A673 (cell line): ENCODE results near the gene OS9. TPM values are rescaled to one million over a fixed set of nuclear protein-coding genes. Genes with fewer than 3 reads are reported as not detected.
A peak's percentile ranks its signal among the peaks of the same experiment; 100 is the strongest.

Experiments used
- BruUV-seq: library from RNA; stranded (reverse); fragments of 400-500 nt; replicated peaks from 2 replicates; lab custom pipeline; 2021; lab: Mats Ljungman, UMichigan
- CTCF ChIA-PET: fragments of 300-600 bp; sonication (Branson Sonifier 250); formaldehyde crosslinking; loops from one replicate; lab custom pipeline; 2022; ENCODE audit warnings: antibody characterized with exemption; lab: Charles Lee
- POLR2A ChIA-PET: fragments of 300-600 bp; sonication (Branson Sonifier 250); formaldehyde crosslinking; loops from one replicate; lab custom pipeline; 2022; ENCODE audit warnings: antibody characterized with exemption; ENCODE audit not compliant: low non-redundant PET; lab: Charles Lee
- DNase-seq: peaks from one replicate; pipeline ENCODE4 v3.0.0-alpha.2; 2015; ENCODE audit warnings: low spot score
- H3K27ac ChIP-seq: fragments of 200-600 bp; sonication (generic); 2 replicates; pipeline ENCODE4 v1.5.1; 2016; ENCODE audit warnings: mixed run types, low read depth, mild to moderate bottlenecking, mixed read lengths, antibody characterized with exemption, low read length; ENCODE audit not compliant: poor library complexity, severe bottlenecking
- H3K27me3 ChIP-seq: fragments of 200-600 bp; sonication (generic); replicated peaks from 2 replicates; pipeline ENCODE4 v1.6.1; 2017; ENCODE audit warnings: mixed run types, low read depth, mild to moderate bottlenecking, mixed read lengths, antibody characterized with exemption, low read length; ENCODE audit not compliant: insufficient read depth, poor library complexity
- H3K36me3 ChIP-seq: fragments of 200-600 bp; sonication (generic); 2 replicates; pipeline ENCODE4 v1.6.1; 2016; ENCODE audit warnings: mixed run types, mild to moderate bottlenecking, mixed read lengths, antibody characterized with exemption, low read length; ENCODE audit not compliant: insufficient read depth, poor library complexity, severe bottlenecking
- H3K4me1 ChIP-seq: fragments of 200-600 bp; sonication (generic); 2 replicates; pipeline ENCODE4 v1.6.1; 2017; ENCODE audit warnings: mixed run types, mild to moderate bottlenecking, mixed read lengths, antibody characterized with exemption, low read length; ENCODE audit not compliant: insufficient read depth, poor library complexity, severe bottlenecking
- H3K4me3 ChIP-seq: fragments of 200-600 bp; sonication (generic); 2 replicates; pipeline ENCODE4 v1.5.1; 2016; ENCODE audit warnings: low read depth, mixed run types, mild to moderate bottlenecking, mixed read lengths, low read length; ENCODE audit not compliant: poor library complexity, severe bottlenecking
- H3K9me3 ChIP-seq: fragments of 200-600 bp; sonication (generic); 2 replicates; pipeline ENCODE4 v1.6.1; 2016; ENCODE audit warnings: mixed run types, low read depth, mild to moderate bottlenecking, mixed read lengths, antibody characterized with exemption, low read length; ENCODE audit not compliant: poor library complexity, severe bottlenecking
- CTCF ChIP-seq: fragments of 300-800, 200-600 bp; sonication (generic); conservative IDR thresholded peaks from 2 replicates; pipeline ENCODE4 v1.5.1; 2017; ENCODE audit warnings: low read depth, mild to moderate bottlenecking, antibody characterized with exemption, low read length, moderate library complexity, mixed read lengths
- EZH2 ChIP-seq: fragments of 200-600 bp; sonication (generic); IDR thresholded peaks from 2 replicates; pipeline ENCODE4 v1.6.1; 2017; ENCODE audit warnings: borderline replicate concordance, low read depth, mild to moderate bottlenecking, mixed read lengths, antibody characterized with exemption, low read length; ENCODE audit not compliant: poor library complexity, severe bottlenecking
- intact Hi-C: fragments of 100-400 bp; cut with micrococcal nuclease; formaldehyde crosslinking; loops from one replicate; pipeline ENCODE4 v1.10.0; 2022; ENCODE audit not compliant: unreplicated experiment
- total RNA-seq: library from RNA; stranded (reverse); gene quantifications from 2 replicates; pipeline ENCODE4 v1.2.3, GENCODE V29; 2021

Gene OS9
- total RNA-seq, 1 experiment from 2014 or later, result 142 TPM

GRCh38 chr12:57749061-57749460, 55.1 kb downstream of the OS9 start:
- Histone ChIP-seq H3K4me1 (peaks cover 27% of the 10 kb centered on the region), H3K36me3 (peaks cover 44% of the 10 kb centered on the region), H3K9me3 (no peaks in the 10 kb centered on the region), H3K4me3 (no peak overlapping the region), H3K27me3 (no peaks in the 10 kb centered on the region), H3K27ac (no peak overlapping the region)
- DNase-seq, result no peak
- TF ChIP-seq EZH2, result no peak
- no peak for TF ChIP-seq CTCF
- BruUV-seq, result no TSS peak
- ChIA-PET CTCF (no interaction called here), POLR2A (no interaction called here)
- intact Hi-C loops, result no loop called here

GRCh38 chr12:57750561-57751431, 56.9 kb downstream of the OS9 start:
- peak overlapping the region; percentile 93 for H3K27ac ChIP-seq
- CTCF ChIA-PET, result no interaction called here
- POLR2A ChIA-PET, result no interaction called here

GRCh38 chr12:57751432-57751787, 57.5 kb downstream of the OS9 start:
- TF ChIP-seq CTCF, result no peak
- no peak for TF ChIP-seq EZH2
- BruUV-seq, result no TSS peak

More at GRCh38 chr12:57750561-57751431, 56.9 kb downstream of the OS9 start:
- BruUV-seq, result no TSS peak
- intact Hi-C loops, result no loop called here
- H3K4me1 ChIP-seq, result peaks cover 29% of the 10 kb centered on the region
- H3K36me3 ChIP-seq, result peaks cover 44% of the 10 kb centered on the region
- H3K9me3 ChIP-seq, result no peaks in the 10 kb centered on the region
- H3K4me3 ChIP-seq, result peak overlapping the region; percentile 87
- TF ChIP-seq EZH2 (no peak), CTCF (no peak)
- DNase-seq, result no peak
- no peaks in the 10 kb centered on the region for H3K27me3 ChIP-seq

More at GRCh38 chr12:57751432-57751787, 57.5 kb downstream of the OS9 start:
- Histone ChIP-seq H3K9me3 (no peaks in the 10 kb centered on the region), H3K27ac (peak overlapping the region; percentile 93), H3K4me3 (peak overlapping the region; percentile 87), H3K27me3 (no peaks in the 10 kb centered on the region), H3K4me1 (peaks cover 31% of the 10 kb centered on the region), H3K36me3 (peaks cover 41% of the 10 kb centered on the region)
- intact Hi-C loops, result no loop called here
- ChIA-PET CTCF (no interaction called here), POLR2A (no interaction called here)
- DNase-seq, result no peak
